HepG2 (cell line): ENCODE data around the gene ST3GAL2. TPM values are rescaled to one million over a fixed set of nuclear protein-coding genes. Genes with fewer than 3 reads are reported as not detected.

Experiments
- CHD4 ChIP-seq: fragments of 200-600 bp; sonication (generic); IDR thresholded peaks from 2 replicates; pipeline ENCODE4 v1.7.0; 2017; ENCODE audit warnings: mild to moderate bottlenecking, low read length, borderline replicate concordance
- ELF1 ChIP-seq: sonication (generic); formaldehyde crosslinking; IDR thresholded peaks from 2 replicates; pipeline ENCODE4 v1.4.0; 2020; ENCODE audit warnings: missing genetic modification reagents
- FOXO1 ChIP-seq: sonication (generic); formaldehyde crosslinking; IDR thresholded peaks from 2 replicates; pipeline ENCODE4 v1.4.0; 2020; ENCODE audit warnings: missing genetic modification reagents
- GLI4 ChIP-seq: sonication (generic); formaldehyde crosslinking; IDR thresholded peaks from 2 replicates; pipeline ENCODE4 v1.5.1; 2020; ENCODE audit warnings: missing genetic modification reagents, mild to moderate bottlenecking, moderate library complexity, borderline replicate concordance
- KDM5B ChIP-seq: sonication (generic); formaldehyde crosslinking; IDR thresholded peaks from 2 replicates; pipeline ENCODE4 v1.4.0; 2020; ENCODE audit warnings: missing genetic modification reagents, mild to moderate bottlenecking, borderline replicate concordance
- MTA1 ChIP-seq: sonication (generic); formaldehyde crosslinking; IDR thresholded peaks from 2 replicates; pipeline ENCODE4 v1.4.0; 2020; ENCODE audit warnings: missing genetic modification reagents, mild to moderate bottlenecking, borderline replicate concordance
- NFRKB ChIP-seq: fragments of 450-650 bp; IDR thresholded peaks from 2 replicates; pipeline ENCODE4 v1.6.1; 2017
- RARG ChIP-seq: sonication (generic); formaldehyde crosslinking; IDR thresholded peaks from 2 replicates; pipeline ENCODE4 v1.4.0; 2020; ENCODE audit warnings: low read depth, mild to moderate bottlenecking, missing genetic modification reagents
- SOX5 ChIP-seq: IDR thresholded peaks from 2 replicates; pipeline ENCODE4 v1.6.1; 2016; ENCODE audit warnings: borderline replicate concordance
- TCF7L2 ChIP-seq: IDR thresholded peaks from 2 replicates; pipeline ENCODE4 v1.6.1; 2011; ENCODE audit warnings: mild to moderate bottlenecking, low read depth, low read length, moderate library complexity
- ZNF10 ChIP-seq: sonication (generic); formaldehyde crosslinking; IDR thresholded peaks from 2 replicates; pipeline ENCODE4 v1.4.0; 2020; ENCODE audit warnings: mild to moderate bottlenecking, low read depth, missing genetic modification reagents, borderline replicate concordance
- ZNF101 ChIP-seq: sonication (generic); formaldehyde crosslinking; IDR thresholded peaks from 2 replicates; pipeline ENCODE4 v1.4.0; 2020; ENCODE audit warnings: mild to moderate bottlenecking, low read depth, missing genetic modification reagents, borderline replicate concordance
- ZNF543 ChIP-seq: sonication (generic); formaldehyde crosslinking; IDR thresholded peaks from 2 replicates; pipeline ENCODE4 v1.4.0; 2020; ENCODE audit warnings: mild to moderate bottlenecking, missing genetic modification reagents
- ZNF839 ChIP-seq: sonication (generic); formaldehyde crosslinking; IDR thresholded peaks from 2 replicates; pipeline ENCODE4 v1.4.0; 2020; ENCODE audit warnings: missing genetic modification reagents, mild to moderate bottlenecking, borderline replicate concordance
- polyA plus RNA-seq, 8 experiments: library from polyadenylated mRNA; depleted of rRNA in 3 of 8; stranded (reverse) in 7 of 8; unstranded in 1 of 8; fragments of >200 nt; fragmentation: Illumina TruSeq in 4 of 8; extraction: Trizol in 4 of 8; gene quantifications; 2 replicates each; pipeline versions ENCODE4 v1.2.1 to v1.2.3, GENCODE V29; 2011 to 2016; ENCODE audit warnings: low read depth in 4 of 8, missing spikeins in 1 of 8, mixed read lengths in 1 of 8; ENCODE audit not compliant: insufficient read depth in 1 of 8
- total RNA-seq, 5 experiments: library from RNA; depleted of rRNA; stranded (reverse); fragments of >200 nt; fragmentation: Illumina TruSeq; extraction: Trizol; gene quantifications; 2 replicates each; pipeline ENCODE4 v1.2.3, GENCODE V29; 2016; ENCODE audit warnings: low read depth in 1 of 5
- TF ChIP-seq, protein P1 (sequence below): sonication (generic); formaldehyde crosslinking; IDR thresholded peaks from 2 replicates; pipeline ENCODE4 v1.5.0; 2020; ENCODE audit warnings: mild to moderate bottlenecking, missing genetic modification reagents, borderline replicate concordance
- TF ChIP-seq, protein P2 (sequence below): sonication (generic); formaldehyde crosslinking; IDR thresholded peaks from 2 replicates; pipeline ENCODE4 v1.4.0; 2020; ENCODE audit warnings: missing genetic modification reagents
- TF ChIP-seq, protein P3 (sequence below): sonication (generic); formaldehyde crosslinking; IDR thresholded peaks from 2 replicates; pipeline ENCODE4 v1.4.0; 2020; ENCODE audit warnings: mild to moderate bottlenecking, missing genetic modification reagents, borderline replicate concordance

The ST3GAL2 gene
- total and polyA plus RNA-seq, 2 of the 13 experiments (the other 11 are each of a cell fraction or from before 2014, with no cell fraction given), result 16.3 to 24.9 TPM

DNA sequence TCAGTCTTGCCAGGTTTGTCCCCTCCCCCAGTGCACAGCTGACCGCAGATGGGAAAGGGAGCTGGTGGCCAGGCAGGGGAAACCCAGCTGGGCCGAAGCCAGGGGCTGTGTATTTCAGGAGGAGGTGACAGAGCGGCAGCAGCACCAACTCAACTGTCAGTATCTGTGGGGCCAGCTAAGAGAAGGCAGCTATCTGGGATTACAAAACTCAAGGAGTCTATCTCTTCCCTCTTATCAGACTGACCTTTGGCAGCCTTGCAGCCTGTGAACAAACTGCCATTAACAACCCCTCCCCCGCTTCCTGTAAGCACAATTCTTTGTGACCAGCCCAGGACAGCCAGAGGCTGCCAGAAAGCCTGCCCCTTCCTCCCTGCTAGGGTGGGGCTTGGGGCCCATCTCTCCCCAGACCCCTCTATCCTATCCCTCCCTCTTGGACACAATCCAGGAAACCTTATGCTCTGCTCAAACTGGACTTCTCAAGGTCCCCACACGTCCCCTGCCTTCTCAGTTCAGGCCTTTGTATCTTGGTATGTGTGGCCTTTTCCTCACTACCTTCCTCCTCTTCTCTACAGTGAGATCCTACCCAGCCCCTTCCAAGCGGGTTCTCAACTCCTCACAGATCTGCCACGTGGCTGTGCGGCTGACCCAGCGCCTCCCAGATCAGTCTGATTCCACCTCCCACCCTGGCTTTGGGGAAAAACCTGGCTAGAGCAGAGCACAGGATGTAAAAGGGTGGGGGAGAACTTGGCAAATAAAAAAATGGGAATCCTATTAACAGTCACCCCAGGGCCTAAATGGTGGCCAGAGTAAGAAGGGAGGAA is 10.5 kb downstream of the ST3GAL2 start (continued):
- TF ChIP-seq, protein P1, sequence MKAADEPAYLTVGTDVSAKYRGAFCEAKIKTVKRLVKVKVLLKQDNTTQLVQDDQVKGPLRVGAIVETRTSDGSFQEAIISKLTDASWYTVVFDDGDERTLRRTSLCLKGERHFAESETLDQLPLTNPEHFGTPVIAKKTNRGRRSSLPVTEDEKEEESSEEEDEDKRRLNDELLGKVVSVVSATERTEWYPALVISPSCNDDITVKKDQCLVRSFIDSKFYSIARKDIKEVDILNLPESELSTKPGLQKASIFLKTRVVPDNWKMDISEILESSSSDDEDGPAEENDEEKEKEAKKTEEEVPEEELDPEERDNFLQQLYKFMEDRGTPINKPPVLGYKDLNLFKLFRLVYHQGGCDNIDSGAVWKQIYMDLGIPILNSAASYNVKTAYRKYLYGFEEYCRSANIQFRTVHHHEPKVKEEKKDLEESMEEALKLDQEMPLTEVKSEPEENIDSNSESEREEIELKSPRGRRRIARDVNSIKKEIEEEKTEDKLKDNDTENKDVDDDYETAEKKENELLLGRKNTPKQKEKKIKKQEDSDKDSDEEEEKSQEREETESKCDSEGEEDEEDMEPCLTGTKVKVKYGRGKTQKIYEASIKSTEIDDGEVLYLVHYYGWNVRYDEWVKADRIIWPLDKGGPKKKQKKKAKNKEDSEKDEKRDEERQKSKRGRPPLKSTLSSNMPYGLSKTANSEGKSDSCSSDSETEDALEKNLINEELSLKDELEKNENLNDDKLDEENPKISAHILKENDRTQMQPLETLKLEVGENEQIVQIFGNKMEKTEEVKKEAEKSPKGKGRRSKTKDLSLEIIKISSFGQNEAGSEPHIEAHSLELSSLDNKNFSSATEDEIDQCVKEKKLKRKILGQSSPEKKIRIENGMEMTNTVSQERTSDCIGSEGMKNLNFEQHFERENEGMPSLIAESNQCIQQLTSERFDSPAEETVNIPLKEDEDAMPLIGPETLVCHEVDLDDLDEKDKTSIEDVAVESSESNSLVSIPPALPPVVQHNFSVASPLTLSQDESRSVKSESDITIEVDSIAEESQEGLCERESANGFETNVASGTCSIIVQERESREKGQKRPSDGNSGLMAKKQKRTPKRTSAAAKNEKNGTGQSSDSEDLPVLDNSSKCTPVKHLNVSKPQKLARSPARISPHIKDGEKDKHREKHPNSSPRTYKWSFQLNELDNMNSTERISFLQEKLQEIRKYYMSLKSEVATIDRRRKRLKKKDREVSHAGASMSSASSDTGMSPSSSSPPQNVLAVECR (CRISPR knock-in tag), result peak; percentile 85
- TF ChIP-seq, protein P2, sequence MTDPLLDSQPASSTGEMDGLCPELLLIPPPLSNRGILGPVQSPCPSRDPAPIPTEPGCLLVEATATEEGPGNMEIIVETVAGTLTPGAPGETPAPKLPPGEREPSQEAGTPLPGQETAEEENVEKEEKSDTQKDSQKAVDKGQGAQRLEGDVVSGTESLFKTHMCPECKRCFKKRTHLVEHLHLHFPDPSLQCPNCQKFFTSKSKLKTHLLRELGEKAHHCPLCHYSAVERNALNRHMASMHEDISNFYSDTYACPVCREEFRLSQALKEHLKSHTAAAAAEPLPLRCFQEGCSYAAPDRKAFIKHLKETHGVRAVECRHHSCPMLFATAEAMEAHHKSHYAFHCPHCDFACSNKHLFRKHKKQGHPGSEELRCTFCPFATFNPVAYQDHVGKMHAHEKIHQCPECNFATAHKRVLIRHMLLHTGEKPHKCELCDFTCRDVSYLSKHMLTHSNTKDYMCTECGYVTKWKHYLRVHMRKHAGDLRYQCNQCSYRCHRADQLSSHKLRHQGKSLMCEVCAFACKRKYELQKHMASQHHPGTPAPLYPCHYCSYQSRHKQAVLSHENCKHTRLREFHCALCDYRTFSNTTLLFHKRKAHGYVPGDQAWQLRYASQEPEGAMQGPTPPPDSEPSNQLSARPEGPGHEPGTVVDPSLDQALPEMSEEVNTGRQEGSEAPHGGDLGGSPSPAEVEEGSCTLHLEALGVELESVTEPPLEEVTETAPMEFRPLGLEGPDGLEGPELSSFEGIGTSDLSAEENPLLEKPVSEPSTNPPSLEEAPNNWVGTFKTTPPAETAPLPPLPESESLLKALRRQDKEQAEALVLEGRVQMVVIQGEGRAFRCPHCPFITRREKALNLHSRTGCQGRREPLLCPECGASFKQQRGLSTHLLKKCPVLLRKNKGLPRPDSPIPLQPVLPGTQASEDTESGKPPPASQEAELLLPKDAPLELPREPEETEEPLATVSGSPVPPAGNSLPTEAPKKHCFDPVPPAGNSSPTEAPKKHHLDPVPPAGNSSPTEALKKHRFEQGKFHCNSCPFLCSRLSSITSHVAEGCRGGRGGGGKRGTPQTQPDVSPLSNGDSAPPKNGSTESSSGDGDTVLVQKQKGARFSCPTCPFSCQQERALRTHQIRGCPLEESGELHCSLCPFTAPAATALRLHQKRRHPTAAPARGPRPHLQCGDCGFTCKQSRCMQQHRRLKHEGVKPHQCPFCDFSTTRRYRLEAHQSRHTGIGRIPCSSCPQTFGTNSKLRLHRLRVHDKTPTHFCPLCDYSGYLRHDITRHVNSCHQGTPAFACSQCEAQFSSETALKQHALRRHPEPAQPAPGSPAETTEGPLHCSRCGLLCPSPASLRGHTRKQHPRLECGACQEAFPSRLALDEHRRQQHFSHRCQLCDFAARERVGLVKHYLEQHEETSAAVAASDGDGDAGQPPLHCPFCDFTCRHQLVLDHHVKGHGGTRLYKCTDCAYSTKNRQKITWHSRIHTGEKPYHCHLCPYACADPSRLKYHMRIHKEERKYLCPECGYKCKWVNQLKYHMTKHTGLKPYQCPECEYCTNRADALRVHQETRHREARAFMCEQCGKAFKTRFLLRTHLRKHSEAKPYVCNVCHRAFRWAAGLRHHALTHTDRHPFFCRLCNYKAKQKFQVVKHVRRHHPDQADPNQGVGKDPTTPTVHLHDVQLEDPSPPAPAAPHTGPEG (CRISPR knock-in tag), result no peak; the same call in 1 of the 2 replicates
- TF ChIP-seq ZNF101 (CRISPR knock-in tag) (no peak), ZNF543 (CRISPR knock-in tag) (peak; percentile 82; the same call in 1 of the 2 replicates), MTA1 (peak; percentile 98), RARG (CRISPR knock-in tag) (peak; percentile 92; the same call in 1 of the 2 replicates), NFRKB (no peak), TCF7L2 (no peak), SOX5 (peak; percentile 88), KDM5B (peak; percentile 4; the same call in 1 of the 2 replicates), ZNF839 (CRISPR knock-in tag) (no peak), ELF1 (peak; percentile 74; the same call in 1 of the 2 replicates), ZNF10 (CRISPR knock-in tag) (no peak), CHD4 (peak; percentile 7; the same call in 1 of the 2 replicates), GLI4 (CRISPR knock-in tag) (no peak; the same call in 1 of the 2 replicates), FOXO1 (CRISPR knock-in tag) (peak; percentile 69)
- TF ChIP-seq, protein P3, sequence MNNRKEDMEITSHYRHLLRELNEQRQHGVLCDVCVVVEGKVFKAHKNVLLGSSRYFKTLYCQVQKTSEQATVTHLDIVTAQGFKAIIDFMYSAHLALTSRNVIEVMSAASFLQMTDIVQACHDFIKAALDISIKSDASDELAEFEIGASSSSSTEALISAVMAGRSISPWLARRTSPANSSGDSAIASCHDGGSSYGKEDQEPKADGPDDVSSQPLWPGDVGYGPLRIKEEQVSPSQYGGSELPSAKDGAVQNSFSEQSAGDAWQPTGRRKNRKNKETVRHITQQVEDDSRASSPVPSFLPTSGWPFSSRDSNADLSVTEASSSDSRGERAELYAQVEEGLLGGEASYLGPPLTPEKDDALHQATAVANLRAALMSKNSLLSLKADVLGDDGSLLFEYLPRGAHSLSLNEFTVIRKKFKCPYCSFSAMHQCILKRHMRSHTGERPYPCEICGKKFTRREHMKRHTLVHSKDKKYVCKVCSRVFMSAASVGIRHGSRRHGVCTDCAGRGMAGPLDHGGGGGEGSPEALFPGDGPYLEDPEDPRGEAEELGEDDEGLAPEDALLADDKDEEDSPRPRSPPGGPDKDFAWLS, result peak; percentile 80; the same call in 1 of the 2 replicates
